Osteocyte (in vitro differentiated cells): ENCODE measurements around the gene NHS. TPM values are rescaled to one million over a fixed set of nuclear protein-coding genes. Genes with fewer than 3 reads are reported as not detected.

ENCODE experiments used
- DNase-seq: peaks from one replicate; pipeline ENCODE4 v3.0.0; 2021; ENCODE audit warnings: mixed read lengths; ENCODE audit not compliant: unreplicated experiment; ENCODE audit errors: extremely low spot score
- H3K27ac Mint-ChIP-seq: one replicate; pipeline ENCODE4 v1.8.0; 2021; ENCODE audit warnings: mild to moderate bottlenecking, mixed read lengths; ENCODE audit not compliant: unreplicated experiment
- H3K27me3 Mint-ChIP-seq: one replicate; pipeline ENCODE4 v1.8.0; 2021; ENCODE audit warnings: mixed read lengths; ENCODE audit not compliant: unreplicated experiment
- H3K36me3 Mint-ChIP-seq: one replicate; pipeline ENCODE4 v1.8.0; 2021; ENCODE audit warnings: mixed read lengths; ENCODE audit not compliant: unreplicated experiment
- H3K4me1 Mint-ChIP-seq: one replicate; pipeline ENCODE4 v1.8.0; 2021; ENCODE audit warnings: mixed read lengths; ENCODE audit not compliant: unreplicated experiment
- H3K4me3 Mint-ChIP-seq: one replicate; pipeline ENCODE4 v1.8.0; 2021; ENCODE audit warnings: mild to moderate bottlenecking, moderate library complexity, mixed read lengths; ENCODE audit not compliant: unreplicated experiment
- H3K9me3 Mint-ChIP-seq: one replicate; pipeline ENCODE4 v1.8.0; 2021; ENCODE audit warnings: mixed read lengths; ENCODE audit not compliant: unreplicated experiment
- total RNA-seq: library from RNA; stranded (reverse); gene quantifications from 2 replicates; pipeline ENCODE4 v1.2.1, GENCODE V29; 2021
- TF ChIP-seq, protein P1 (sequence below): fragments of 200-600 bp; sonication (generic); IDR thresholded peaks from 2 replicates; pipeline ENCODE4 v1.5.0; 2021; ENCODE audit warnings: antibody characterized with exemption, mild to moderate bottlenecking, moderate library complexity

Gene NHS
- total RNA-seq, 1 donor from 2014 or later = 4.3 TPM

GRCh38 chrX:17740137-17741122 lies 365.4 kb downstream of the NHS start:
- H3K4me1 Mint-ChIP-seq = peaks cover 9% of the 10 kb centered on the region
- H3K27me3 Mint-ChIP-seq = no peaks in the 10 kb centered on the region
- no peaks in the 10 kb centered on the region for H3K36me3 Mint-ChIP-seq
- no peak overlapping the region for H3K27ac Mint-ChIP-seq
- H3K9me3 Mint-ChIP-seq = no peaks in the 10 kb centered on the region
- TF ChIP-seq, protein P1, sequence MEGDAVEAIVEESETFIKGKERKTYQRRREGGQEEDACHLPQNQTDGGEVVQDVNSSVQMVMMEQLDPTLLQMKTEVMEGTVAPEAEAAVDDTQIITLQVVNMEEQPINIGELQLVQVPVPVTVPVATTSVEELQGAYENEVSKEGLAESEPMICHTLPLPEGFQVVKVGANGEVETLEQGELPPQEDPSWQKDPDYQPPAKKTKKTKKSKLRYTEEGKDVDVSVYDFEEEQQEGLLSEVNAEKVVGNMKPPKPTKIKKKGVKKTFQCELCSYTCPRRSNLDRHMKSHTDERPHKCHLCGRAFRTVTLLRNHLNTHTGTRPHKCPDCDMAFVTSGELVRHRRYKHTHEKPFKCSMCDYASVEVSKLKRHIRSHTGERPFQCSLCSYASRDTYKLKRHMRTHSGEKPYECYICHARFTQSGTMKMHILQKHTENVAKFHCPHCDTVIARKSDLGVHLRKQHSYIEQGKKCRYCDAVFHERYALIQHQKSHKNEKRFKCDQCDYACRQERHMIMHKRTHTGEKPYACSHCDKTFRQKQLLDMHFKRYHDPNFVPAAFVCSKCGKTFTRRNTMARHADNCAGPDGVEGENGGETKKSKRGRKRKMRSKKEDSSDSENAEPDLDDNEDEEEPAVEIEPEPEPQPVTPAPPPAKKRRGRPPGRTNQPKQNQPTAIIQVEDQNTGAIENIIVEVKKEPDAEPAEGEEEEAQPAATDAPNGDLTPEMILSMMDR = no peak
- no peak for DNase-seq
- no peak overlapping the region for H3K4me3 Mint-ChIP-seq

DNA sequence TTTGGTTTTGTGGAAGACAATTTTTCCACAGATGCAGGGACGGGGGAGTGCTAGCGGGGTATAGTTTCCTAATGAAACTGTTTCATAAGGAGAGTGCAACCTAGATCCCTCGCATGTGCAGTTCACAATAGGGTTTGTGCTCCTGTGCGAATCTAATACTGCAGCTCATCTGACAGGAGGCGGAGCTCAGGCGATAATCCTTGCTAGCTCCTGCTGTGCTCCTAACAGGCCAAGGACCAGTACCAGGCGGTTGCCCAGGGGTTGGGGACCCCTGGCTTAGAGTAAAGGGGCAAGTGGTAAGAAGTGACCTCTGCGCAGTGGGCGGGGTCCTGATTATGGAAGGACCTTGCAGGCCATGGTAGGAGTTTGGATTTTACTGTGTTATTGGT lies 366.1 kb downstream of the NHS start:
- Mint-ChIP-seq H3K9me3 (no peaks in the 10 kb centered on the region), H3K4me3 (no peak overlapping the region), H3K36me3 (no peaks in the 10 kb centered on the region), H3K27me3 (no peaks in the 10 kb centered on the region), H3K27ac (no peak overlapping the region), H3K4me1 (peaks cover 9% of the 10 kb centered on the region)
- TF ChIP-seq, protein P1 = no peak
- no peak for DNase-seq

- Mint-ChIP-seq H3K4me3 (no peak overlapping the region), H3K36me3 (no peaks in the 10 kb centered on the region), H3K27ac (no peak overlapping the region), H3K4me1 (peaks cover 5% of the 10 kb centered on the region), H3K9me3 (no peaks in the 10 kb centered on the region), H3K27me3 (no peaks in the 10 kb centered on the region)
- TF ChIP-seq, protein P1 = no peak
- DNase-seq = no peak
These were observed 368.9 kb downstream of the NHS start for GRCh38 chrX:17743913-17744312.

- Mint-ChIP-seq H3K9me3 (no peaks in the 10 kb centered on the region), H3K36me3 (no peaks in the 10 kb centered on the region), H3K27me3 (no peaks in the 10 kb centered on the region), H3K4me3 (no peak overlapping the region), H3K27ac (no peak overlapping the region), H3K4me1 (no peaks in the 10 kb centered on the region)
- no peak for DNase-seq
- TF ChIP-seq, protein P1 = peak; percentile 54
These were observed 370.0 kb downstream of the NHS start for GRCh38 chrX:17744896-17745523.

- no peaks in the 10 kb centered on the region for H3K27me3 Mint-ChIP-seq
- H3K9me3 Mint-ChIP-seq = no peaks in the 10 kb centered on the region
- no peak overlapping the region for H3K27ac Mint-ChIP-seq
- DNase-seq = no peak
- TF ChIP-seq, protein P1 = no peak
- H3K4me3 Mint-ChIP-seq = no peak overlapping the region
- H3K36me3 Mint-ChIP-seq = peaks cover 7% of the 10 kb centered on the region
- no peaks in the 10 kb centered on the region for H3K4me1 Mint-ChIP-seq
These were observed 372.7 kb downstream of the NHS start for GRCh38 chrX:17747692-17748091.
